HCT116 (cell line): ENCODE measurements around the gene UMAD1. TPM values are rescaled to one million over a fixed set of nuclear protein-coding genes. Genes with fewer than 3 reads are reported as not detected.

Experiments used
- ATAC-seq: fragments of 200-7000 bp; cut with Tn5 transposase; 2 replicates; pipeline ENCODE4 v1.9.1; 2020; ENCODE audit warnings: mild to moderate bottlenecking, moderate library complexity
- BruUV-seq: library from RNA; stranded (reverse); fragments of 400-500 nt; replicated peaks from 2 replicates; lab custom pipeline; 2021; lab: Mats Ljungman, UMichigan
- CTCF ChIA-PET: fragments of 300-600 bp; sonication (Branson Sonifier 250); formaldehyde crosslinking; loops from one replicate; lab custom pipeline; 2021; ENCODE audit warnings: antibody characterized with exemption; lab: Charles Lee
- POLR2A ChIA-PET: fragments of 300-600, 350-600 bp; sonication (Branson Sonifier 250); formaldehyde crosslinking; loops from one replicate; lab custom pipeline; 2021; ENCODE audit warnings: antibody characterized with exemption; lab: Charles Lee
- RAD21 ChIA-PET, 2 experiments: fragments of 300-600 bp; sonication (Branson Sonifier 250); formaldehyde crosslinking; loops; one replicate each; lab custom pipeline; 2023; ENCODE audit warnings: low total read pairs in 2 of 2; ENCODE audit not compliant: uncharacterized antibody in 2 of 2, unreplicated experiment in 2 of 2, low non-redundant PET in 1 of 2; lab: Charles Lee
- DNase-seq: peaks from one replicate; pipeline ENCODE4 v3.0.0-alpha.2; 2010; ENCODE audit warnings: low read depth, low spot score
- H2AFZ ChIP-seq: fragments of 200-600 bp; shearing (Covaris generic), sonication (generic); 2 replicates; pipeline ENCODE4 v1.6.1; 2017; ENCODE audit warnings: low read depth, mixed run types, mixed read lengths, antibody characterized with exemption, low read length; ENCODE audit not compliant: poor library complexity, severe bottlenecking
- H3K27ac ChIP-seq: 2 replicates; pipeline ENCODE4 v1.5.1; 2012; ENCODE audit warnings: low read depth, low read length
- H3K27me3 ChIP-seq: fragments of 200-600 bp; sonication (generic); 2 replicates; pipeline ENCODE4 v1.6.1; 2016; ENCODE audit warnings: mixed run types, low read length, mixed read lengths; ENCODE audit not compliant: insufficient read depth
- H3K36me3 ChIP-seq, 2 experiments: fragments of 200-500 bp in 1 of 2; fragments of 200-600 bp in 1 of 2; sonication (Bioruptor generic) in 1 of 2; sonication (generic) in 1 of 2; 2 replicates each; pipeline versions ENCODE4 v1.5.1 to v1.6.1; 2014 to 2016; ENCODE audit warnings: low read length in 2 of 2, inconsistent platforms in 1 of 2, mixed read lengths in 1 of 2, mixed run types in 1 of 2; ENCODE audit not compliant: insufficient read depth in 2 of 2, control insufficient read depth in 1 of 2
- H3K4me1 ChIP-seq, 2 experiments: fragments of 200-600 bp in 1 of 2; sonication (generic) in 1 of 2; 2 replicates each; pipeline versions ENCODE4 v1.5.1 to v1.6.1; 2012 to 2017; ENCODE audit warnings: low read length in 2 of 2, inconsistent platforms in 1 of 2, mild to moderate bottlenecking in 1 of 2, mixed read lengths in 1 of 2, mixed run types in 1 of 2, moderate library complexity in 1 of 2; ENCODE audit not compliant: insufficient read depth in 2 of 2, control insufficient read depth in 1 of 2
- H3K4me2 ChIP-seq: fragments of 200-600 bp; sonication (generic); 2 replicates; pipeline ENCODE4 v1.6.1; 2017; ENCODE audit warnings: mixed run types, low read length, mixed read lengths
- H3K4me3 ChIP-seq, 2 experiments: fragments of 200-600 bp in 1 of 2; sonication (generic) in 1 of 2; replicated peaks in 1 of 2; 2 replicates each; pipeline ENCODE4 v1.5.1; 2011 to 2016; ENCODE audit warnings: low read length in 2 of 2, control low read depth in 1 of 2, low read depth in 1 of 2, mild to moderate bottlenecking in 1 of 2, mixed read lengths in 1 of 2, mixed run types in 1 of 2
- H3K79me2 ChIP-seq: fragments of 200-600 bp; sonication (generic); 2 replicates; pipeline ENCODE4 v1.6.1; 2017; ENCODE audit warnings: mild to moderate bottlenecking, mixed run types, low read length, moderate library complexity, mixed read lengths; ENCODE audit not compliant: insufficient read depth
- H3K9ac ChIP-seq: fragments of 200-600 bp; sonication (generic); 2 replicates; pipeline ENCODE4 v1.6.1; 2016; ENCODE audit warnings: low read length, mixed read lengths
- H3K9me2 ChIP-seq: fragments of 200-600 bp; sonication (generic), shearing (Covaris generic); 2 replicates; pipeline ENCODE4 v1.6.1; 2017; ENCODE audit warnings: mixed run types, mild to moderate bottlenecking, moderate library complexity; ENCODE audit not compliant: insufficient read depth
- H3K9me3 ChIP-seq, 2 experiments: fragments of 200-500 bp in 1 of 2; fragments of 200-600 bp in 1 of 2; sonication (Bioruptor generic) in 1 of 2; sonication (generic) in 1 of 2; 2 replicates each; pipeline ENCODE4 v1.6.1; 2014 to 2017; ENCODE audit warnings: low read length in 2 of 2, mixed read lengths in 2 of 2, inconsistent platforms in 1 of 2, low read depth in 1 of 2, mild to moderate bottlenecking in 1 of 2, mixed run types in 1 of 2, moderate library complexity in 1 of 2; ENCODE audit not compliant: control insufficient read depth in 1 of 2, insufficient read depth in 1 of 2
- H4K20me1 ChIP-seq: fragments of 200-600 bp; sonication (generic), shearing (Covaris generic); 2 replicates; pipeline ENCODE4 v1.6.1; 2017; ENCODE audit warnings: mixed run types, mild to moderate bottlenecking, moderate library complexity; ENCODE audit not compliant: insufficient read depth
- ATF3 ChIP-seq: IDR thresholded peaks from 2 replicates; pipeline ENCODE4 v1.6.1; 2012
- CBX3 ChIP-seq: IDR thresholded peaks from 2 replicates; pipeline ENCODE4 v1.6.1; 2012; ENCODE audit warnings: low read depth
- CEBPB ChIP-seq: IDR thresholded peaks from 2 replicates; pipeline ENCODE4 v1.6.1; 2012; ENCODE audit warnings: low read depth
- EGR1 ChIP-seq: IDR thresholded peaks from 2 replicates; pipeline ENCODE4 v1.6.1; 2012; ENCODE audit warnings: low read depth
- ELF1 ChIP-seq: IDR thresholded peaks from 2 replicates; pipeline ENCODE4 v1.6.1; 2012; ENCODE audit warnings: low read depth, borderline replicate concordance
- EZH2 ChIP-seq: fragments of 200-600 bp; sonication (generic); IDR thresholded peaks from 2 replicates; pipeline ENCODE4 v1.6.1; 2017; ENCODE audit warnings: antibody characterized with exemption, mixed run types
- EZH2phosphoT487 ChIP-seq: fragments of 200-600 bp; IDR thresholded peaks from 2 replicates; pipeline ENCODE4 v1.6.1; 2018; ENCODE audit warnings: antibody characterized with exemption, borderline replicate concordance
- FOSL1 ChIP-seq: IDR thresholded peaks from 2 replicates; pipeline ENCODE4 v1.6.1; 2012; ENCODE audit warnings: low read depth
- JUND ChIP-seq: IDR thresholded peaks from 2 replicates; pipeline ENCODE4 v1.6.1; 2012
- POLR2AphosphoS5 ChIP-seq: IDR thresholded peaks from 2 replicates; pipeline ENCODE4 v1.6.1; 2011; ENCODE audit warnings: mild to moderate bottlenecking, low read depth, low read length, moderate library complexity
- SIN3A ChIP-seq: IDR thresholded peaks from 2 replicates; pipeline ENCODE4 v1.6.1; 2012; ENCODE audit warnings: low read depth
- SRF ChIP-seq: IDR thresholded peaks from 2 replicates; pipeline ENCODE4 v1.6.1; 2012; ENCODE audit warnings: low read depth
- TCF7L2 ChIP-seq: IDR thresholded peaks from 2 replicates; pipeline ENCODE4 v1.7.0; 2011; ENCODE audit warnings: borderline replicate concordance, inconsistent platforms; ENCODE audit not compliant: insufficient read depth, insufficient read length; ENCODE audit errors: extremely low read depth
- ZBTB33 ChIP-seq: IDR thresholded peaks from 2 replicates; pipeline ENCODE4 v1.6.1; 2011; ENCODE audit warnings: mild to moderate bottlenecking, low read length, moderate library complexity; ENCODE audit not compliant: insufficient replicate concordance; ENCODE audit errors: extremely low read depth
- ZFX ChIP-seq: fragments of 450-650 bp; IDR thresholded peaks from 2 replicates; pipeline ENCODE4 v1.6.1; 2017
- ZNF274 ChIP-seq: fragments of 200-500 bp; sonication (Bioruptor generic); IDR thresholded peaks from 2 replicates; pipeline ENCODE4 v1.6.1; 2014; ENCODE audit warnings: mild to moderate bottlenecking, low read depth, low read length, inconsistent platforms
- intact Hi-C: fragments of 100-400 bp; cut with micrococcal nuclease; formaldehyde crosslinking; loops from 2 replicates; pipeline ENCODE4 v1.10.0; 2022
- total RNA-seq: library from RNA; stranded (reverse); gene quantifications from one replicate; pipeline ENCODE4 v1.2.1, GENCODE V29; 2021; ENCODE audit not compliant: unreplicated experiment
- TF ChIP-seq, protein P1 (sequence below): IDR thresholded peaks from 2 replicates; pipeline ENCODE4 v1.6.1; 2012; ENCODE audit warnings: low read depth
- TF ChIP-seq, protein P2 (sequence below): IDR thresholded peaks from 2 replicates; pipeline ENCODE4 v1.6.1; 2012
- TF ChIP-seq, protein P3 (sequence below), 3 experiments: fragments of 200-600 bp in 1 of 3; sonication (generic) in 1 of 3; IDR thresholded peaks in 2 of 3; conservative IDR thresholded peaks in 1 of 3; 2 replicates each; pipeline ENCODE4 v1.5.1; 2012 to 2017; ENCODE audit warnings: low read depth in 2 of 3, low read length in 2 of 3, antibody characterized with exemption in 1 of 3, borderline replicate concordance in 1 of 3, control low read depth in 1 of 3, mild to moderate bottlenecking in 1 of 3, mixed read lengths in 1 of 3, mixed run types in 1 of 3, moderate library complexity in 1 of 3; ENCODE audit not compliant: insufficient read depth in 1 of 3

UMAD1 gene
- total RNA-seq, 1 experiment from 2014 or later, result 12.7 TPM

DNA sequence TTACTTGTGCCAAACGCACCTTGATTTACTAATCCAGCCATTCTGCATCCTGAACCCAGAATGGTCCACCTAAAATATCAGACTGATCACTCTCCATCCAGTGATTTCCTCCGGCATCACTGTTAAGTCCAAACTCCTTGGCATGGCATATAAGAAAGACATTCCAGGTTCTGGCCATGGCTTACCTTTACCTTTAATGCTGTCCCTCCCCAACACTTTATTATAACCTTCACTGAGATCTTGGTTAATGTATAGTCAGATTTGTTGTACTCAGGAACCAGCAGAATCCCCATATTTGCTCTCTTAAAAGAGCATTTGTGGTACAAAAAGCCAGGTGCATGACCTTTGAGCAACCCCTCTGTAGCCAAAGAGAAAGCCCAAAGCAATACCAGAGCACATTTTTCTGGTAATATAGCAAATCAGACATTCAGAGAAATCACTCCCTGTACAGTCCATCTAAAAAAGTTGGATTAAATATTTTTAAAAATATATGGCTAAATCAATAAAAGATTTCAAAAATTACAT is 10.2 kb downstream of the UMAD1 start:
- no peaks in the 10 kb centered on the region for H3K9me2 ChIP-seq
- H3K79me2 ChIP-seq, result peaks cover 5% of the 10 kb centered on the region
- ATAC-seq, result no peak
- no peak for DNase-seq
- no peak overlapping the region for H3K9ac ChIP-seq
- no peak overlapping the region for H2AFZ ChIP-seq
- BruUV-seq, result no TSS peak
- ChIA-PET POLR2A (no interaction called here), CTCF (no interaction called here), RAD21 (no interaction called here)
- H3K9me3 ChIP-seq, result no peaks in the 10 kb centered on the region
- H3K4me1 ChIP-seq, result no peaks in the 10 kb centered on the region
- TF ChIP-seq SIN3A (no peak), EZH2 (no peak), ZFX (no peak), CBX3 (no peak), ATF3 (no peak), JUND (no peak), POLR2AphosphoS5 (no peak), ZBTB33 (no peak), EGR1 (no peak), ELF1 (no peak), CEBPB (no peak), TCF7L2 (no peak), SRF (no peak), EZH2phosphoT487 (no peak), ZNF274 (no peak), FOSL1 (no peak)
- TF ChIP-seq, protein P1, sequence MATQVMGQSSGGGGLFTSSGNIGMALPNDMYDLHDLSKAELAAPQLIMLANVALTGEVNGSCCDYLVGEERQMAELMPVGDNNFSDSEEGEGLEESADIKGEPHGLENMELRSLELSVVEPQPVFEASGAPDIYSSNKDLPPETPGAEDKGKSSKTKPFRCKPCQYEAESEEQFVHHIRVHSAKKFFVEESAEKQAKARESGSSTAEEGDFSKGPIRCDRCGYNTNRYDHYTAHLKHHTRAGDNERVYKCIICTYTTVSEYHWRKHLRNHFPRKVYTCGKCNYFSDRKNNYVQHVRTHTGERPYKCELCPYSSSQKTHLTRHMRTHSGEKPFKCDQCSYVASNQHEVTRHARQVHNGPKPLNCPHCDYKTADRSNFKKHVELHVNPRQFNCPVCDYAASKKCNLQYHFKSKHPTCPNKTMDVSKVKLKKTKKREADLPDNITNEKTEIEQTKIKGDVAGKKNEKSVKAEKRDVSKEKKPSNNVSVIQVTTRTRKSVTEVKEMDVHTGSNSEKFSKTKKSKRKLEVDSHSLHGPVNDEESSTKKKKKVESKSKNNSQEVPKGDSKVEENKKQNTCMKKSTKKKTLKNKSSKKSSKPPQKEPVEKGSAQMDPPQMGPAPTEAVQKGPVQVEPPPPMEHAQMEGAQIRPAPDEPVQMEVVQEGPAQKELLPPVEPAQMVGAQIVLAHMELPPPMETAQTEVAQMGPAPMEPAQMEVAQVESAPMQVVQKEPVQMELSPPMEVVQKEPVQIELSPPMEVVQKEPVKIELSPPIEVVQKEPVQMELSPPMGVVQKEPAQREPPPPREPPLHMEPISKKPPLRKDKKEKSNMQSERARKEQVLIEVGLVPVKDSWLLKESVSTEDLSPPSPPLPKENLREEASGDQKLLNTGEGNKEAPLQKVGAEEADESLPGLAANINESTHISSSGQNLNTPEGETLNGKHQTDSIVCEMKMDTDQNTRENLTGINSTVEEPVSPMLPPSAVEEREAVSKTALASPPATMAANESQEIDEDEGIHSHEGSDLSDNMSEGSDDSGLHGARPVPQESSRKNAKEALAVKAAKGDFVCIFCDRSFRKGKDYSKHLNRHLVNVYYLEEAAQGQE, result no peak
- TF ChIP-seq, protein P2, sequence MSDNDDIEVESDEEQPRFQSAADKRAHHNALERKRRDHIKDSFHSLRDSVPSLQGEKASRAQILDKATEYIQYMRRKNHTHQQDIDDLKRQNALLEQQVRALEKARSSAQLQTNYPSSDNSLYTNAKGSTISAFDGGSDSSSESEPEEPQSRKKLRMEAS, result no peak
- TF ChIP-seq, protein P3, sequence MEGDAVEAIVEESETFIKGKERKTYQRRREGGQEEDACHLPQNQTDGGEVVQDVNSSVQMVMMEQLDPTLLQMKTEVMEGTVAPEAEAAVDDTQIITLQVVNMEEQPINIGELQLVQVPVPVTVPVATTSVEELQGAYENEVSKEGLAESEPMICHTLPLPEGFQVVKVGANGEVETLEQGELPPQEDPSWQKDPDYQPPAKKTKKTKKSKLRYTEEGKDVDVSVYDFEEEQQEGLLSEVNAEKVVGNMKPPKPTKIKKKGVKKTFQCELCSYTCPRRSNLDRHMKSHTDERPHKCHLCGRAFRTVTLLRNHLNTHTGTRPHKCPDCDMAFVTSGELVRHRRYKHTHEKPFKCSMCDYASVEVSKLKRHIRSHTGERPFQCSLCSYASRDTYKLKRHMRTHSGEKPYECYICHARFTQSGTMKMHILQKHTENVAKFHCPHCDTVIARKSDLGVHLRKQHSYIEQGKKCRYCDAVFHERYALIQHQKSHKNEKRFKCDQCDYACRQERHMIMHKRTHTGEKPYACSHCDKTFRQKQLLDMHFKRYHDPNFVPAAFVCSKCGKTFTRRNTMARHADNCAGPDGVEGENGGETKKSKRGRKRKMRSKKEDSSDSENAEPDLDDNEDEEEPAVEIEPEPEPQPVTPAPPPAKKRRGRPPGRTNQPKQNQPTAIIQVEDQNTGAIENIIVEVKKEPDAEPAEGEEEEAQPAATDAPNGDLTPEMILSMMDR (IDR thresholded peaks at IDR 0.05 in 2 of 3, conservative IDR thresholded peaks at IDR 0.05 in 1 of 3; ENCODE audit: borderline replicate concordance in 1 of 3, insufficient read depth in 1 of 3, low read depth in 2 of 3, low read length in 2 of 3), result no peak
- intact Hi-C loops, result no loop called here
- H3K36me3 ChIP-seq, result no peaks in the 10 kb centered on the region
- no peak overlapping the region for H3K4me3 ChIP-seq
- H3K27ac ChIP-seq, result no peak overlapping the region
- no peaks in the 10 kb centered on the region for H4K20me1 ChIP-seq
- no peak overlapping the region for H3K4me2 ChIP-seq
- H3K27me3 ChIP-seq, result no peaks in the 10 kb centered on the region
